Measurements from ENCODE around the gene APBA2.
A peak's percentile ranks its signal among the peaks of the same experiment; 100 is the strongest.

The APBA2 gene

DNA sequence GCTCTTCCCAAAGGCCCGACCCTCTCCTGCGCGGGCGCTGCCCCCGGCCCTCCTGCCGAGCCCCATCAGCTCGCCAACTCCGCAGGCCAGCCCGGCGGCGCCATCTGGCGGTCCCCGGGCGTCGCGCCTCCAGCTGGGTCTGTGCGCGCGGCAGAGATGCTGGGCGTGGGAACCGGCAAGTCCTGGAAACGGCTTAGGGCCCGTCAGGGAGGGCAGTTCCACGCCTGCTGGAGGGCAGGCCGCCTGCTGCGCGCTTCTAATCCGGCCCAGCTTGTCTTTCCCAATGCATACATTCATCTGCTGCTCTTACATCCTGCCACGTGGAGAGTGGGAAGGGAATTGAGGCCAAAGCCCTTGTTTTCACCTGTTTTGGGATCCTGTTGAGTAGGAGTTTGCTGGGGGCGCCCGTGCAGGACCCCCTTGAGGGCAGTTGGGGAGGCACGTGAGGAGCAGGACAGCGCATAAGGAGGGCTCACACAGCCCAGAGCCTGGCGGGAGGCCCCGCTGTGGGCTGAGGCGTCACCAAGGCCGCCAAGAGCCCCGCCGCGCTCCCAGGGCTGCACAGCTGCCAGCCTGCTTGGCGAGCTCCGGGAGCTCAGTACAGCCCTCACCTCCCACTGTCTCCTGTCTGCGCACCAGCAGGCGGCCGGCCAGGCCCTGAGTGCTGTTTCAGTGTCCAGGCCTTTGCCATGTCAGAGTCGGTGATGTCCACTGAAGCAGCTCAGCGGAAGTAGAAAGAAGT is 218.2 kb downstream of the APBA2 start:
- DNase-seq (ENCODE audit: low spot score): peak; percentile 94

DNA sequence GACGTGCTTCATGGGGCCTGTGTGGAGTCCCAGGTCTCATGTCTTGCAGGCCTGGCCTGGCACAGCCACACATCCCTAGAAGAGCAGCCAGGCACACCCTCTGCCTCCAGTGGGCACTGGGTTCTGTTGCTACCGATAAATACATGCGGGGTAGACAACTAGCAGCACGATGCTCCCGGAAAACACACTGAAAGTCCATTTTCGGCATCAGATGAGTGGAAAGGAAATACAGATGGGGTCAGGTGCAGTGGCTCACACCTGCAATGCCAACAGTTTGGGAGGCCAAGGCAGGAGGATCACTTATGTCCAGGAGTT is 218.7 kb downstream of the APBA2 start:
- DNase-seq (ENCODE audit: low spot score): no peak

DNA sequence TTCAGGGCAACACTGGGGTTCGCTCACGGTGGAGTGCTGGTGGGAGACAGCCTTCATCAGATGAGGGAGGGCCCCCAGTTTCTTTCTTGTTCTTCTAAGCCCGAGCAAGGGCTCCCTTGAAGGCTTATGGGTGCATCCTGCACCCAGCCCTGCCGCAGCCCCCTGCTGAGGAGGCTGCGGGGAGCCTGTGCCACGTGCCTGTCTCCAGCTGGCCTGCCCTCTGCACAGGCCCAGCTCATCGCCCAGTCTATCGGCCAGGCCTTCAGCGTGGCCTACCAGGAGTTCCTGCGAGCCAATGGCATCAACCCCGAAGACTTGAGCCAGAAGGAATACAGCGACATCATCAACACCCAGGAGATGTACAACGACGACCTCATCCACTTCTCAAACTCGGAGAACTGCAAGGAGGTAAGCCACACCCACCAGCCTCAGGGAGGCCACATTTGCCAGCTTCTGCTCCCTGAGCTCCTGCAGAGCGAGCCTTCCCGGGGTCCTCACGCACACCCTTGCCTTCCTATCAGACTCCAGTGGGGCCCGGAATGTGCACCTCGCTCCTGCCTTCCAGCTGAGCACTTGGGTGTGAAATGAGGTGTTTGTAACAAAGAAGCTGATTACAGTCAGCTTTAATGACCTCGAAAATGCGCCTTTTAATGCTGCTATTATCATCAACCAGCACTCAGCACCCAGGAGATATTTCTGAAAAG is 219.5 kb downstream of the APBA2 start:
- no peak for DNase-seq (ENCODE audit: low spot score)

DNA sequence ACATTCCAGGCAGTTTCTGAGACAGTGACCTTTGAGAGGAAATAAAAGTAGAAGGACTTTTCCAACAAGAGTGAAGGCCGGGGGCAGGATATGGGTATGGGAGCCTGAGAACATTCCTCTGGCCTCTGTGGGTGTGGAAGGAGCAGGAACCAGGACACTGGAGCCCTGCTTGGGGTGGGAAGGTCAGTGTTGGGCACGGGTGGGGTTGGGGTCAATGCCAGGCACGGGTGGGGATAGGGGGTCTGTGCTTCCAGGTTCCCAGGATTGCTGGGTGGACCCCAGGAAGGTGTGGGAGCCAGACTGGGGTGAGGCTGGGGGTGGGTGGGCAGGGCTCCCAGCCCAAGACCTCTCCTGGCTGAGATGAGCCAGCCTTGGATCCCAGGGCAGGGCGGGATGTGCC is 220.3 kb downstream of the APBA2 start:
- no peak for DNase-seq (ENCODE audit: low spot score)

DNA sequence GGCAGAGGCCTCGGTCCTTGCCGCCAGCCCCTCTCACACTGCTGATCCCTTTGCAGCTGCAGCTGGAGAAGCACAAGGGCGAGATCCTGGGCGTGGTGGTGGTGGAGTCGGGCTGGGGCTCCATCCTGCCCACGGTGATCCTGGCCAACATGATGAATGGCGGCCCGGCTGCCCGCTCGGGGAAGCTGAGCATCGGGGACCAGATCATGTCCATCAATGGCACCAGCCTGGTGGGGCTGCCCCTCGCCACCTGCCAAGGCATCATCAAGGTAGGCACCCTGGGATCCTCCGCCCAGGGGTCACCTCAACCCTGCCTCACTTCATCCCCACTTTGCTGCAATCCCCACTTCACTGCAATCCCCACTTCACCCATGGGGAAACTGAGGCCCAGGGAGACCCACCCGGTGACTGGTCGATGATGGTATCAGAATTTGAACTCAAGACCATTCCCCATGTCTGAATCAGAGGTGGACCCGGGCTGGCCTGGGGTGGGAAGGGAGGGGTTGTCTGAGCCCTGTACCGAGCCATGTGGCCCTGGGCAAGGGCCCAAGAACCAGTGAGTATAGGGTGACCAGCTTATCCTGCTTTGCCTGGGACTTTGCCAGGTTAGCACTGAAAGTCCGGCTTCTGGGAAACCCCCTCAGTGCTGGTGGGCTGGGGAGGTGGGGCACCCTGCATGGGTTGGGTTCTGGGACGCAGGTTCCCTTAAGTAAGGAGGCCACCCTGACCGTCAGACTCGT is 220.9 kb downstream of the APBA2 start:
- DNase-seq (ENCODE audit: low spot score): no peak

DNA sequence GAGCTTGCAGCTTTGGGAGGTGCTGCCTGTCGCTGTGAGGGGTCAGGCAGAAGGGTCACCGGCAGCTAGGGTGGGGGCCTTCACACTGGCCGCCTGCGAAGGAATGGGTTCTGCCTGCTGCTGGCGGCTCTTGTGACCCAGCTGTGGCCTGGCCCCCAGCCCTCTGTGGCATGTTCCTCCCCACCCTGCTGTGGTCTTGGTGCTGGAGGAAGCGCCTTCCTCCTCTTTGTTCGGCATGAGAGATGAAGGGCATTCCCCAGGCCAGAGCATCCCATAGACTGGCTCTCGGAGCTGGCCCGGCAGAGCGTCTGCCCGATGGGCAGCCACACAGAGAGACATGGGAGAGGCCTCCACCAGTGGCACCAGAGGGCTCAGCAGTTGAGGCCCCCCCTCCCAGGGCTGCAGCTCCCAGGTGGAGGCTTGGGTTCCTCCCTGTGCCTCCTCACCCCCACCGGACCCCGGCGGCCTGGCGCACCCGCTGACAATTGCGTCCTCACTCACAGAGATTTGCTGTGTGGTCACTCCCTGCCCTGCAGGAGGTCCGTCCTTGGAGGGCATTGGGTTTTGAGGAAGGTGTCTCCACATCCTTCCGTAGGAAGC is 221.6 kb downstream of the APBA2 start:
- DNase-seq (ENCODE audit: low spot score): no peak

DNA sequence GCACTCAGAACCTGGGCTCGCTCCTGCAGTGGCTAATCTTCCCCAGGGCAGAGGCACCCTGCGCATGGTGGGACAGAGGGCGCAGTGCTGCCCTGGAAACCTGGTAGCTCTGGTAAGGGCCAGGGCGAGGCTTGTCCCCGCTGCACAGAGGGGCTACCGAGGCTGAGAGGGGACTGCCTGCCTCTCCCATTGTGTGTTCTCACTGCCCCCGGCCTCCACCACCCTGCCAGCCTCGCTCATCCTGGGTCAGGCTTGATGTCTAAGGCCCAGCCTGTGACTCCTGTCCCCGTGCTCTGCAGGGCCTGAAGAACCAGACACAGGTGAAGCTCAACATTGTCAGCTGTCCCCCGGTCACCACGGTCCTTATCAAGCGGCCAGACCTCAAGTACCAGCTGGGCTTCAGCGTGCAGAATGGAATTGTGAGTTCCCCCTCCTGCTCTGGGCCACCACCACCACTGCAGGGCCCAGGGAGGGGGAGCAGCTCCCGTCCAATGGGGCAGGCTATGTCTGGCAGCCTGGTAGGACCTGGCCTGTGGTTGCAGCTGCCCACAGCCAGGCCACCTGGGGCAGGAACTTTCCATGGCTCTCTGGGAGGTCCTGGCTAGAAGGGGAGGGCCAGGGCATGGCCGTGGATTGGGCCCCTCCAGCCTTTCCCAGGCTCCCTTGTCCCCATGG is 222.3 kb downstream of the APBA2 start:
- DNase-seq (ENCODE audit: low spot score): no peak

DNA sequence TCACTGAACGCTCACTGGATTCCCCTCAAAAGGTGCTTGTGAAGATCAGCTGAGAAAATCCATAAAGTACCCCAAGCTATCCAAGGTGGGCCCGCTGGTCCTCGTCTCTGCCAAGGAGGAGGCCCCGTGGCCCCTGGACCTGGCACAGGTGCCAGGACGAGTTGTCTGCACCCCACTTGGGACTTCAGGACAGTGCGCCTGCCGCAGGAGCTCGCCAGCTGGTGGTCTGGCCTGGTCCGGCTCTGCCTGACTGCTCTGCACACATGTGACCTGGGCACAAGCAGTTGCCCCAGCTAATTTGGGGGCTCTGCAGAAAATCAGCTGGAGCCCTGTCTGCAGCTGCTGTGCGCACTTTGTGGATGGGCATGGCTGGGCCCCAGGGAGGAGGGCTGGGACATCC is 224.0 kb downstream of the APBA2 start:
- no peak for DNase-seq (ENCODE audit: low spot score)

DNA sequence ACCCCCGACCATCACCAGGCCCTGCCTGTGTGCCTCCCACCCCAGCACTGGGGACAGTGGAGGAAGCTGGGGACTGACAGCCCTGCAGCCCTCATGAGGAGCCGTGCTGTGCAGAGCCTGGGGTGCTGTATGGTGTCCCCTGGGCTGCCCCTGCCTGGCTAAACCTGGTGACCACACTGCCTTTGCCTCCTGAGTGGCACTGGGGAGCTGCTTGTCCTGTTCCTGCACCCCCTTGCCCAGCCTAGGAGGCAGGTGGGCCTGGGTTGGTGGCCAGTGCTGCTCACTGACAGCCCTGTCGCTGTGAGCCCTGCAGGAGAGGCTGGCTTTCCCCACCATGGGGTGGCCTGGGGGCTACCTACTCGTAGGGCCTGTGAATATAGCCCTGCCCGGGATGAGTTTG is 224.4 kb downstream of the APBA2 start:
- DNase-seq (ENCODE audit: low spot score): no peak

DNA sequence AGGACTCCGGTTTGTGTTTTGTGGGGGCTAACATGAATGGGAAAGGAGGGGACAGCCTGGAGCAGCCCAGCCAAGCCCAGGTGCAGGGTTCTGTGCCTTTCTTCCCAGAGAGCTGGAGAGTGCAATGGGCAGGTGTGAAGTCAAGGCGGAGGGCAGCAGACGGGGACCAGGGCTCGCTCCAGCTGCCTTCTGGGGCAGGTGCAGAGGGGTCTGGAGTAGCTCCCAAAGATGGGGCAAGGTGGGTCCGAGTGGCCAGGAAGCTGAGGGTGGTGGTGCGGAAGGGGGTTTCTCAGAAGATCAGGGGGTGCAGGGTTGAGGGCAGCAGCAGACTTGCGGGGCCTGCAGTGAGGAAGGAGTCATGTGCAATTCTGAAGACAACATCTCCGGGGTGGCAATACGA is 225.0 kb downstream of the APBA2 start:
- no peak for DNase-seq (ENCODE audit: low spot score)

DNA sequence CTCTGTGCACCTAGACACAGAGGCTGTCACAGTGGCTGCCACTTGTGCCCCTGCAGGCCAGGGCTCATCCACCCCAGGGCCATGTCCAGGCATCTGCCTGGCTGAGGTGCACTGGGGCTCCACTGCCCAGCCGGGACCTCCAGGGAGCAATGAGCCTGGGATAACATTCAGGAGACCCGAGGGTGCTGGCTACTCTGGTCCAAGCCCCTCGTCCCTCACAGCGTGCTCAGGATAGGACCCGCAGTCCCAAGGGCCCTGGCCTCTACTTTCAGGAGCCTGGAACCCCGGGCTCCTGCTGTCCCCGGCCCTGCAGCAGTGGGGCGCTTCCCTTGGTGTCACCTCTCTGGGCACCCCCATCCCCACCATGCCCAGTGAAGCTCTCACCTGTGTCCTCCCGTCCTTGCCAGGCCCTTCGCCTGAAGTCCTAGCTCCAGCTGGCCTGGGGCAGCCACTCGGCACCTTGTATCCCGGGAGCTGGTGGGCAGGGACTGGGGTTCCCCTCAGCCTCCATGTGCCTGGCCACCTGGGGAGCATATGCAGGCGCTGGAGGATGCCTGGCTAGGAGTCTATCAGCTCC is 226.0 kb downstream of the APBA2 start:
- DNase-seq (ENCODE audit: low spot score): no peak

DNA sequence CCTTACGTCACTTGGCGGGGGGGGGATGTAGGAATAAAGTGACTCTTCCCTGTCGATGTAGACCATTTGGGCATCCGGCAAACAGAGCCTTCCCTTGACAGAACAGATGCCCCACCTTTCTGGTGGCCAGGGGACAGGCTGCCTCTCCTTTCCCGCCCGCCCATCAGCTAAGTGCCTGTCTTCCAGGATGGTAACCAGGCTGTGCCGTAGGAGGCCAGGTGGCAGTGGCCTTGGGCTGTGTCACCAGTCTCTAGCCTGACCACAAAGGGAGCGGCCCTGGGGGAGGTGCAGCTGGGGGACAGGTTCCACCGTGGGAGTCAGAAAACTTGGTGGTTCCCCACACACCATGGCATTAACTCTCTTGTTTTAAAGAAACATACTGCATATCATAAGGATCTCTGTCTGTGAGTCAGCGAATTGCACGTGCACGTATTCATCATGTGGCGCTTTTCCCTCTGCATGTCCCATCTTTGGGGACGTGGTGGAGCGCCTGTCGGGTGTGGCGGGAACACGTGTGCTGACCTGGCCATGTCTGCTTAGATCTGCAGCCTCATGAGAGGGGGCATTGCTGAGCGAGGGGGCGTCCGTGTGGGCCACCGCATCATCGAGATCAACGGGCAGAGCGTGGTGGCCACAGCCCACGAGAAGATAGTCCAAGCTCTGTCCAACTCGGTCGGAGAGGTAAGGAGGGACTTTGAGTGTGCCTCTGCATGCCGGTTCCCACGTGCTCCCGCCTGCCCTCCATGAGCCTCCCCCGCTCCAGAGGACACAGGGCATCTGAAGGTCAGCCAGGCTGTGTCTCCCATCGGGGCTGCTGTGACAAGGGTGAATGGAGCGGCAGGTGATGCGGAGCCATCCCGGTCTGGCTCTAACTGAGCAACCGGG is 227.8 kb downstream of the APBA2 start:
- DNase-seq (ENCODE audit: low spot score): no peak

DNA sequence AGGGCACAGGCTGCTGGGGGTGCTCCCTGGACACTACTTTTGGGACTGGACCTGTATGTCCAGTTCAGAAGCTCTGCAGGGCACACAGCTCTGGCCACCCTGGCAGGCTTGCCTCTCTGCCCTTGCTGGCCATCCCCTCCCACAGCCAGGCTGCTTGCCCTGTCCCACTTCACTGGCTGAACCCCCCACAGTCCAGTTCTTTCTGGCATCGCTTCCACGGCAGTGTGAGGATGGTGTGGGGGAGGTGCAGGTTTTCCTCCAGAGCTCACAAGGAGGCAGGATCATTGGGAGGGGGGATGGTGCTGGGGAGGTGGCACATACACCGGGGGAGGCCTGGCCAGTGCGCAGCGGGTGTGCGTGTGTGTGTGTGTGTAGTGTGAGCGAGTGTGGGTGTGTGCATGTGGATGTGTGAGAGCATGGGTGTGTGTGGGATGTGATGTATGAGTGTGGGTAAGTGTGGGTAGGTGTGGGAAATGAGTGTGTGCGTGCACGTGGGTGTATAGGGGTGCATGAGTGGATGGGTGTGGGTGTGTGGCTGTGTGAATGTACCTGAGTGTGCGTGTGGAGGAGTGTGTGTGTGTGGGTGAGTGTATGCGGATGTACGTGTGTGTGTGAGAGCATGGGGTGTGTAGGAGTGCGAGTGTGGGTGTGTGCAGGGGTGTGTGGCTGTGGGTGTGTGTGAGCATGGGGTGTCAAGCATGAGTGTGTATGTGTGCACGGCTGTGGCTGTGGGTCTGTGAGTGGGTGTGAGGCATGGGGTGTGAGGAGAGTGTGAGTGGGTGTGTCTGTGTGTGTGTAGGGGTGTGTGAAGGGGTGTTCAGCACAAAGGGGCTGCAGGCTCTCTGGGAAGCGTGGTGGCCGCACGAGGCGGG is 228.7 kb downstream of the APBA2 start:
- DNase-seq (ENCODE audit: low spot score): no peak

DNA sequence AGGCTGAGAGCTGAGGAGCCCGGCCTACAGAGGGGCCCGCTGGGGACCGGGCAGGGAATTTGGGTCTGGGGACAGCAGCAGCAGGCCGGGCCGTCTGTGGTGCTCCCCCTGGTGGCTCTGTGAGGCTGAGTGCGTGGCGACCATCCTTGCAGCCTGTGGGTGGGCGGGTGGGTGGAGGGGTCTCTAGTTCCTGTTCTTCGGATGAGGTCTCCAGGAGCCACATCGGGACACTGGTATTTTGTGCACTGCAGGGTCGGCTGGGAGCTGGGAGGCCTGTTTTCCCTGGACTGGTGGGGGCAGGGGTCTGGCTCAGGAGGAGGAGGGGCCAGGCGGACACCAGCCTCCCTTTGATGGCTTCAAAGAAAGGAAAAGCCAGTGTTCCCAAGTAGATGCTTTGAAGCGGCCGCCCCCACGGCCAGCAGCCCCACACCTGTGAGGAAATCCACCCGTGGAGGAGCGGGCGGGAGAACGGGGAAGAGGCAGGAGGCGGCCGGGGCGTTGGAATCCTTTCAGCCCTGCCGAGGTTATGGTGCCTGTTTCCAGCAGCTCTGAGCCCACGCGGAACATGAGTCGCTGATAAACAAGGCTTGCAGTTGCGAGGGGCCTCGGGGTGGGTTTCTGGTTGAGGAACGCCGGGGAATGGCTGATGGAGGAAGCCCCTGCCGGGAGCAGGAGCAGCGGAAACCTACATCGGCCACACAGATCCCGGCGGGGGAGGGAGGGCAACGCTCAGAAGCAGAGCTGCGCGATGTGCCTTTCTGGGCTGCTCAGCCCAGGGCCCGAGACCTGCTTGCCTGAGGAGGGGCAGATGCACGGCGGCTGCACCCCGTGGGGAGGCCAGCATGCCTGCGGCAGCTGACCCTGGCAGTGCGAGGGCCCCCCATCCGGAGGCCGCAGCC is 229.6 kb downstream of the APBA2 start:
- peak; percentile 85 for DNase-seq (ENCODE audit: low spot score)

DNA sequence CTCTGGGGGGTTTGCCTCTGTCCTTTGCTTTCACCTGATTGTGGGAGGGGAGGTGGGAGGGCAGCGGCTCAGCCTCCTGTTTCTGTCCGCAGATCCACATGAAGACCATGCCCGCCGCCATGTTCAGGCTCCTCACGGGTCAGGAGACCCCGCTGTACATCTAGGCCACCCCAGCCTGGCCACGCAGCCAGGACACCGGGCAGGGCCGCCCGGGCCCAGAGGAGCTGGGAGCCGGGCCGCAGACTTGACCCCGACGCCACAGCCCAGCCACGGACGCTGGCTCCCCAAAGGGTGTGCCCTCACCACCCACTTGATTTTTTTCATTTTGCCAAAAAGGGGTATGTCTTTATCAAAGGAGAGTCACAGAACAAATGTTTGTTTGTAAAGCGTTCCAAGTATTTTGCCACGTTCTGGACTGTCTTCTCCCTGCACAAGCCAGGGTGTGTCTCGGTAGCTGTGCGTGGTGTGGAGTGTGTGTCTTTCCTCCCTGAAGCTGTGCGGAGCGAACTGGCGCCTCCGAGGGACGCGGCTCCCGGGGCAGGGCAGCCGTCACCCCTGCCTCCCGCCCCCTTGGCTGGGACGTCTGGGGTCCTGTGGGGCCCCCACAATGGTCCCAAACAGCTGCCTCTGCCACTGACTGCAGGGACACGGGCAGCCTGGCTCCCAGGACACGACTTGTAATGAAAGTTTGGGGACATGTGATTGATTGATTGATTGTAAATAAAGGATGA is 231.4 kb downstream of the APBA2 start:
- DNase-seq (ENCODE audit: low spot score): no peak

DNA sequence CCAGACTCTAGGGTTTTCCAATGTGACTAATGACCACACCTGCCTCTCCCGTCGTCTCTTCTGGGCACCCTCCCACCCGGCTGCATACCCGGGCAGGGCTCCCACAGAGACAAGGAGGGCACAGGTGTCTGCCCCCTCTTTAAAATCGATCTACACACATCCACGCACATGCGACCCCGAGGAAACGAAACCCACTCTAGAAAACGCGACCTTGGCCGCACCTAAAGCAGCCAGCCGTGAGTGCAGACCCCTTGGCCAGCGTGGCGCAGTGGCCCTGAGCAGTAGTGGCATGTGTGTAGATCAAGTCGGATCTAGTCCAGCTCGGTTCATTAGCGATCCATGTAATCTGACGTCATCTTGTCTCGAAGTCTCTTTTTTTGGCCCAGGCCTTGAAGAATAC is 232.0 kb downstream of the APBA2 start:
- DNase-seq (ENCODE audit: low spot score): no peak

DNA sequence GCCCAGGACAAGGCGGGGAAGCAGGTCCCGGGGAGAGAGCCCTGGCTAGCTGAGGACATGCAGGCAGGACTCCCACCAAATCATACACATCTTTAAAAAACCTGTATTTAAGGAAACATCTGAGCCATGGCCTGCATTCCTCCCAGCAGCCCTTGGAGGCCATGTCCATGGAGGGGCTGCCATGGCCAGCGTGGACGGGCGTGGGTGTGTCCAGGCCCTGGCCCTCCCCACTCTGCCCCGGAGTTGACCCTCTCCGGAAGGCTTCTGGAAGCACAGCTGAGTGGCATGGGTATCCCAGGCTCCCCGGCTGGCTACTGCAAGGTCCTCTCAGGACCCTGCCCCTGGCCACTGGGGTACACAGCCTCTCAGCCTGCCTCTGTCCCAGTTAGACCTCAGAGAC is 234.1 kb downstream of the APBA2 start:
- no peak for DNase-seq (ENCODE audit: low spot score)

Measured in ecto neural progenitor cell (in vitro differentiated cells).